PC-3 (cell line): Measurements from ENCODE around the gene DENND4B.

Experiments
- EZH2phosphoT487 ChIP-seq: fragments of 300-600 bp; sonication (generic); IDR thresholded peaks from 2 replicates; pipeline ENCODE4 v1.6.1; 2018; ENCODE audit warnings: mild to moderate bottlenecking, antibody characterized with exemption, low read length, borderline replicate concordance
- TF ChIP-seq, protein P1 (sequence below): fragments of 300-600 bp; sonication (generic); conservative IDR thresholded peaks from 2 replicates; pipeline ENCODE4 v1.5.1; 2017; ENCODE audit warnings: antibody characterized with exemption, low read depth, mild to moderate bottlenecking, low read length

DNA sequence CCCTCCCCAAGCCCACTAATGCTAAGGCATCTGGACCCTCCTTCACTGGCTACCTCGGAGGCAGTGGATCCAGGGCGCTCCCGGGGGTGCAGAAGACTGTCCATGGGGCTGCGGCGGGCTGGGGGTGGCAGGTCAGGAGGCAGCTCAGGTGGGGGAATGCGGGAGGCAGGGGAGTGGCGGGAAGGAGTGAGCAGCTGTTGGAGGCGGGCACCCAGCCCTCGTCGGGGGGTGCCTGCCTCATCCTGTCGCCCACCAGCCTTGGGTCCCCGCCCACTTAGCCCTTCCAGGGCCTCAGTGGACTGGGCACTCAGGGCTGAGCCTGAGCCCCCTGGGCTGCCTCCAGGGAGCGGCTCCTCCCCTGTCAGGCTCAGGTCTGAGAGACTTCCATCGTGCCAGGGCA lies 13.1 kb downstream of the DENND4B start:
- TF ChIP-seq, protein P1, sequence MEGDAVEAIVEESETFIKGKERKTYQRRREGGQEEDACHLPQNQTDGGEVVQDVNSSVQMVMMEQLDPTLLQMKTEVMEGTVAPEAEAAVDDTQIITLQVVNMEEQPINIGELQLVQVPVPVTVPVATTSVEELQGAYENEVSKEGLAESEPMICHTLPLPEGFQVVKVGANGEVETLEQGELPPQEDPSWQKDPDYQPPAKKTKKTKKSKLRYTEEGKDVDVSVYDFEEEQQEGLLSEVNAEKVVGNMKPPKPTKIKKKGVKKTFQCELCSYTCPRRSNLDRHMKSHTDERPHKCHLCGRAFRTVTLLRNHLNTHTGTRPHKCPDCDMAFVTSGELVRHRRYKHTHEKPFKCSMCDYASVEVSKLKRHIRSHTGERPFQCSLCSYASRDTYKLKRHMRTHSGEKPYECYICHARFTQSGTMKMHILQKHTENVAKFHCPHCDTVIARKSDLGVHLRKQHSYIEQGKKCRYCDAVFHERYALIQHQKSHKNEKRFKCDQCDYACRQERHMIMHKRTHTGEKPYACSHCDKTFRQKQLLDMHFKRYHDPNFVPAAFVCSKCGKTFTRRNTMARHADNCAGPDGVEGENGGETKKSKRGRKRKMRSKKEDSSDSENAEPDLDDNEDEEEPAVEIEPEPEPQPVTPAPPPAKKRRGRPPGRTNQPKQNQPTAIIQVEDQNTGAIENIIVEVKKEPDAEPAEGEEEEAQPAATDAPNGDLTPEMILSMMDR = no peak
- TF ChIP-seq EZH2phosphoT487 = no peak
